OCI-LY3 (cell line): ENCODE data around the gene MYPN.

Source experiments
- CTCF ChIP-seq: fragments of 200-600, 300-600 bp; sonication (generic); IDR thresholded peaks from 2 replicates; pipeline ENCODE4 v1.5.1; 2014; ENCODE audit warnings: antibody characterized with exemption, low read length, low read depth
- EZH2phosphoT487 ChIP-seq: fragments of 200-600 bp; shearing (Covaris generic); IDR thresholded peaks from 2 replicates; pipeline ENCODE4 v1.6.1; 2018; ENCODE audit warnings: antibody characterized with exemption, mixed run types, low read depth

- TF ChIP-seq CTCF, result no peak
- no peak for TF ChIP-seq EZH2phosphoT487
Observed at GRCh38 chr10:68121852-68122251, 12.6 kb downstream of the MYPN start.
